HG03558 (cell line): ENCODE data around the gene SNX4.
A peak's percentile ranks its signal among the peaks of the same experiment; 100 is the strongest.
"Not testable (repeated sequence)": the region's sequence is repeated elsewhere in the genome, so short reads cannot be mapped to it uniquely, and the experiment has no call there.

Experiments
- ATAC-seq: cut with Tn5 transposase; IDR thresholded peaks from one replicate; pipeline ENCODE4 v1.9.1; 2021; ENCODE audit warnings: moderate number of reproducible peaks; ENCODE audit not compliant: unreplicated experiment; ENCODE audit errors: extremely low read depth

Gene SNX4

DNA sequence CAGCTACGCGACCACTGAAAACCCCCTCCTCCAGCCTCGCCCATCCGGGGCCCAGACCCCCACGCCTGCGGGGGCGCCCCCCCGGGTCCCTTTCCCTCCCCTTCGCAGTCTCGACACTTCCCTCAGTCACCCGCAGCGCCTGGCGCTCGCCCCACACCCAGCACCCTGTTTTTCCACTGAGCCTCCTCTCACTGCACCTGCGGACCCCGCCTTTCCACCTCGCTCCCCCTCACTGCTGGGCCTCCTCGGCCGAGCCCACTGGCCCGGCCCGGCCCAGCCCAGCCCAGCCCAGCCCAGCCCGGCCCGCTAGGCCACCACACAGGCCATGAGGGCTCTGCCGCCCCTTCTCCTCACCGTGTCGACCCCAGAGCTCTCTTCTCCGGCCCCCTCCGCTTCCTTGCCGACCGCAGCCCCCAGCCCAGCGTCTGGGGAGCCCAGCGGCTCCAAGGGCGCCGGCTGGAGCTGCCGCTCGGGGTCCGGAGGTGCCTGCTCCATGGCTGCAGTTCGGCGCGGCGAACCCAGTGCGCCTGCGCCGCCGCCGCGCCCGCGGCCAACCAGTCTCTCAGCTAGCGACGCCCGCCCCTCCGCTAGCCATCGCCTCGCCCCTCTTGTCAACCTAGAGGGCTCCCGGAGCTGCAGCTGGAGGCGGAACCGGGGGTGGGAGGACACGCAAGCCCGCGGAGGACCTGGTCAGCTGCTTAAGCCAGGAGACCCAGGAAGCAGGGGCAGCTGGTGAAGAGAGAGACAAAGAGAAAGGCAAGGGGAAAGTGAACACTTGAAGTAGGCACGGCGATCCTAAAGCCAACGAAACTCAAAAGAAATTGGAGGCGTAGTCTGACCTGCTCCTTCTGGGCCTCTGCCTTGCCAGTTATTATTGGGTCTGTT, at the start of gene SNX4:
Gene SNX4, minus strand, starts transcription at position 525 of the 885 bp plus-strand sequence. Its CDS starts 30 bp downstream, at position 495.
- ATAC-seq, result peak; percentile 43

DNA sequence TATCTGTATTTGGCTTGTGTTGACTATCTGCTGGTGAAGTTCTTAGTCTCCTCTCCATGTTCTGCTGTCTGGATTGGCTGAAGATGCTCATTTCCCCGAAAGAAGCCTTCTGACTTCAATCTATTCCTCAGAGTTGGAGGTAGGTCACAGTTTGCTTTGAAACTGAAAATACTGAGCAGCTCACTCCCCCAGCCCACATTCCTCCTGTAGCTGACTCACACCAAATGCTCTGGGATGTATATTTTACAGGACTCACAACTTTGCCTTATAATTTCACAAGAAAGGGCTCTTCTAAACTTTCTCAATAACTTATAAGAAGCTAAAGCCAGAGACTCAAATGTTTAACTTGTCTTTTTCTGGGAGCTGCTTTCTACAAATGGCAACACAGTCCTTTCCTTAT, 36.3 kb upstream of the SNX4 start:
- ATAC-seq, result no peak

DNA sequence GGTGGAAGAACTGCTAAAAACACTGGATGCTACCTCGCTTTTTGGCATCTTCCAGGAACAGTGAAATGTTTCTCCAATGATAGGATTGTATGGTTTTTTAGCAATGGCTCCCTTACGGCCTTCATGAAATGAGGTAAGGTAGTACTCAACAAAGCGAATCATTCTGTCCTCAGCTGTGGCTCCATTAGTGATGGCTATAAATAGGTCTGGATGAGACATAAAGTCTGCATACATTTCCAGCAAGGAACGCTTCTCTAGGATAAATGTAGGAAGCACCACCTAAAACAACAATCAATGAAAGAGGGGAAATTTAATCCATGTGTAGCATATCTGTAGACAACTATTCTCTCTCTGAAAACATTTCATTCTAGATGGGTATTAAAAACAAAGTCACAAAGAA, 32.4 kb upstream of the SNX4 start:
- ATAC-seq, result no peak

DNA sequence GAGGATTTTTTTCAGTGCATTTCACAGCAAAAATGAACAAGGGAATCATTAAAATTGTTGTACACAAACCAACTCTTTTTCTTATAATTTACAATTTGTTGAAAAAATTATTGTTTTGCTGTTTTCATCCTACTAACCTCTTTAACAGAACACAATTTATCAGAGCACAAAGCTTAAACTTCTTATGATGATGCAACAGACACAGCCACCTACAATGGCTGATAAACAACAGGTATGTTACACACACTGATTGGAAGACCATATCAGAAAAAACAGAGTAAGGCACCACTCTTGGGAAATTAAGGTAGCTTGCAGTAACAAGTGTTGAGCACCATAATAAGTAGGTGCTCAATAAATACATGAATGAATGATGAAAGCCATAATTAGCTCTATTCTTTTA, 8.9 kb upstream of the SNX4 start:
- no peak for ATAC-seq

DNA sequence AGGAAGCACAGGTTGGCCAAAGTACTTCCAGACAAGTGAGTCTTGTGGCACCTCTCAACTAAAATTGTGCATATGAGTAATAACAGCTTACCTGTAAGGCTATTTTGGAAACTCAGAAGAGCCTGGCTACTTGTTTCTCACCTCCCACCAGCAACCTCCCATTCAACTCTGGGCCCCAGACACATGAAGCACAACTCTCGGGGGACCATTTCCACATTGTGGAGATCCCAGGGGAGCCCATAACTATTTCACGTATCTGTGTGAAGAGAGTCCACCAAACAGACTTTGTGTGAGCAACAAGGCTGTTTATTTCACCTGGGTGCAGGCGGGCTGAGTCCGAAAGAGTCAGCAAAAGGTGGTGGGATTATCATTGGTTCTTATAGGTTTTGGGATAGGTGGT, 5.2 kb upstream of the SNX4 start:
- no peak for ATAC-seq

DNA sequence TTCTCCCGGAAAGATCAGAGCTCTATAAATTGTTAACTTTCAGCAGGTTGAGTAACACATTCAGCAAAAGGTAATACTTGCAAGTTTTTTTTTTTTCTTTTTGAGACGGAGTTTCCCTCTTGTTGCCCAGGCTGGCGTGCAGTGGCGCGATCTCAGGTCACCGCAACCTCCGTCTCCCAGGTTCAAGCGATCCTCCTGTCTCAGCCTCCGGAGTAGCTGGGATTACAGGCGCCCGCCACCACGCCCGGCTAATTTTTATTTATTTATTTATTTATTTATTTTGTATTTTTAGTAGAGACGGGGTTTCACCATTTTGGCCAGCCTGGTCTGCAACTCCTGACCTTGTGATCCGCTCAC, 539 bp upstream of the SNX4 start:
- not testable (repeated sequence) for ATAC-seq

DNA sequence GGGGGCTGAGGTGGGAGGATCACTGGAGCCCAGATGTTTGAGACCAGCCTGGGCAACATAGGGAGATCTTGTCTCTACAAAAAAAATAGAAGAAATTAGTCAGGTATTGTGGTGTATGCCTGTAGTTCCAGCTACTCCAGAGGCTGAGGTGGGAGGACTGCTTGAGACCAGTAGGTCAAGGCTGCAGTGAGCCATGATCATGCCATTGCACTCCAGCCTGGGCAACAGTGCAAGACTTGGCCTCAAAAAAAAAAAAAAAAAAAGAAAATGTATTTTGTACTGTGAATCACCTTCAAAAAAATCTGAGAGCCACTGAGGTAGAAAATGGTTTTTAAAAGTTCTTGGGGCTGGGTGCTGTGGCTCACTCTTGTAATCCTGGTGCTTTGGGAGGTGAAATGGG, 4.6 kb downstream of the SNX4 start:
- ATAC-seq, result no peak

DNA sequence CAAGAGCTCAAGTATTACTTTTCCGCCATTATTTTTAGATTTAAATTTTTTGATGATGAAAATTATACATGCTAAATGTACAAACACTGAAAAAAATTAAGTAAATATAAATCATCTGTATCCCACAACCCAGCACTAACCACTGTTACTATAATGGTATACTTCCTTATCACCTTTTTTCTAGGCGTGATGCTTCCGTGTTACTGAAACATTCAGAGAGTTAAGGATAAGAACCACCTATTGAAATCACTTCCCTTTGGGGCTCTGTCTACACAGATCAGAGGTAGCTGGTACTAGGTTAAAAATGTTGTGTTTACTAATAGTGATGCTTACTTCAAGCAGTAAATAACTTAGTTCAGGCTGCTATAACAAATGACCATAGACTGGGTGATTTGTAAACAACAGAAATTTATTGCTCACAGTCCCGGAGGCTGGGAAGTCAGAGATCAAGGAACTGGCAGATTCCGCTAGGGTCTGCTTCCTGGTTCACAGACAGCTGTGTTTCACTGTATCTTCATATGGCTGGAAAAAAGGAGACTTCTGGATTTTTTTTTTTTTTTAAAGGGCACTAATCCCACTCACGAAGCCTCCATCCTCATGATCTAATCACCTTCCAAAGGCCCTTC, 6.4 kb downstream of the SNX4 start:
- no peak for ATAC-seq

DNA sequence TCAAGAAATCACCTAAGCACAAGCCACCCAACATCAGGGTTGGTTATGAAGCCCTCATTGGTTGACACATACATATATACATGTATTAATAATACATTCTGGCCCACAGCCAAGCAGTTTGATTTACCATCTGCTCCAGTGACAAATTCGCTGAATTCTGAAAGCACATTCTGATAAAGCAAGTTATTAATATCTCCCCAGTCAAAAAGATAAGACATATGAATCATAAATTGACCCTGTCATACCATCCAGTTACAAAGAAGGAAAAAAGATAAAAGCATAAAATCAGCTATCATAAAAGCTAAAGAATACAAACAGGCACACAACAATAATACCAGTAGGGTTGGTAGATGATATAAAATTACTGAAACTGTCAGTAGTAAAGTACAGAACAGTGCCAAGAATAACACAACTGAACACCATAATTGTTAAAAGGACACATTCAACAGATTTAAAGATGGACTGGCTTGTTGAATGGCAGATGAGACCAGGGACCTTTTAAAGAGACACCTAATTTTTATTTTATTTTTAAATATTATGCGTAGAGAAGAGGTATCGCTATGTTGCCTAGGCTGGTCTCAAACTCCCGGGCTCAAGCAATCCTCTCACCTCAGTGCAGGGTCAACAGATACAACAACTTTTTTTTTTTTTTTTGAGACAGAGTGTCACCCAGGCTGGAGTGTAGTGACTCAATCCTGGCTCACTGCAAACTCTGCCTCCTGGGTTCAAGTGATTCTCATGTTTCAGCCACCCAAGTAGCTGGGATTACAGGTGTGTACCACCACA, 7.7 kb downstream of the SNX4 start:
- no peak for ATAC-seq

DNA sequence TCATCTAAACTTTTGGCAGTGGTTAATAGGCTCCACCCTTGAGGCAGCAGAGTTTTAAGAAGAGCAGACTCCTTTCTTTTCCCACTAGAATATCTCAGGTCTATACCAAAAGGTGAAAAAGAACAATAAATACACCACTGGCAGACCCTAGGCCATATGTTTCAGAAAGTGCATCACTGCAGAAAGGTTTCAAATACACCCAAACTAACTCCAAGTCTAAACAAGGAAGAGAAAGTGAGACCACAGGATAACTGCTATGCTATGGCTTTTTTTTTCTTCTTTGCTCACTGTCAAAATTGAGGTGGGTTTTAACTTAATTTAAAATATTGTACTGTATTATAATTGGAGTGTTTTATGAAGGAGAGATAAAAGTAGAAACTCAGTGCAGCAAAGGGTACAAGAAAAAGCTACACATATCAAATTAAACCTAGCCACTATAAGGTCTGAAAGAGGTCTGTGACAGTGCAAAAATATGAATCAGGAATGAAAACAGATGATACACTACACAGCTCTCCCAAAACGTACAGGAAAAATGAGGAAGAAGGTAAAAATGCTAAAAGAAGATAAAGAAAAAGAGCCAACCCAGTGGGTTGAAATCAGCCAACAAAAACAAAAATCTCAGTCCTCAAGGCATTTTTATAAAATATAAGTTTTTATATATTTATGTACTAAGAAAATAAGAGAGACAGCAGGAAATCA, 8.4 kb downstream of the SNX4 start:
- no peak for ATAC-seq

DNA sequence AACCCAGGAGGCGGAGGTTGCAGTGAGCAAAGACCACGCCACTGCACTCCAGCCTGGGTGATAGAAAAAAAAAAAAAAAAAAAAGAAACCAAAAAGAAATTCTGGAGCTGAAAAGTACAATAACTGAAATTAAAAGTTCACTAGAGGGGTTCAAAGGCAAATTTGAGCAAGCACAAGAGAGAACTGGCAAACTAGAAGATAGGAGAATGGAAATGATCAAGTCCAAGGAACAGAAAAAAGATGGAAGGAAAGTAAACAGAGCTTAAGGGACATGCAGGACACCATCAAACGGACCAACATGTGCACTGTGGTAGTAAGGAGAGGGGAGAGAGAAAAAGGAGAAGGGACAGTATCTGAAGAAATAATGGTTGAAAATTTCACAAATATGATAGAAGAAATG, 12.9 kb downstream of the SNX4 start:
- ATAC-seq, result no peak

DNA sequence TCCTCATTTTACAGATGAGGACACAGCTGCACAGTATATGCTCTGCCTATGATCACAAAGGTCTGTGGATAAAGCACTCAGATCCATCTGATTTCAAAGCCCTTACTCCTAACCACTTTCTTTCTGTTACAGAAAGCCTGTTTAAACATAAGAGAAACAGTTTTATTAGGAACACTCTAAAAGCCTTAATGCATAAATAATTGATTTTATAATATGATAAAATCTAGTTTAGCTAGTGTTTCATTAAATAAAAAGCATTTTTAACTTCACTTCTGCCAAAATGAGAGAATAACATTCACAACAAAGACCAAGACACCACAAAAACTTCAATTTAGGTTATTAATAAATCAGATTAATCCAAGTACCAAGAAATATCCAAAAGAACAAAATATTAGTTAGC, 21.4 kb downstream of the SNX4 start:
- ATAC-seq, result no peak

DNA sequence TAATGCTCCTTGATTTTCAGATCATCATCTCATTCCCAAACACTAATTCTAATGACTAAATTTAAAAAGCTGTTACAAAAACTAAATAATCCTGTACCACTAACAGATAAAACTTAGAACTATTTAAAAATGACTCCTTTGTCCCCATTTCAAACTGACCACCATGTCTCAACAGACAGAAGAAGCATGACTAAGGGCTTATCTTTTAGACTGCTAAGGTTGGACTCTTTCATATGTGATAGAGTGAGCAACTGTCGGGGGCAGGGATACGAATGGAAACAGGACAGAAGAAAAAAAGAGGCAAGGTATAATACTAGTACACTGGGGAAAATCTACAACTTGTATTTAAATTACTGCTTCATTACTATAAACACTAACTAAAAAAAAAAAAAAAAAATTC, 23.3 kb downstream of the SNX4 start:
- ATAC-seq, result no peak

DNA sequence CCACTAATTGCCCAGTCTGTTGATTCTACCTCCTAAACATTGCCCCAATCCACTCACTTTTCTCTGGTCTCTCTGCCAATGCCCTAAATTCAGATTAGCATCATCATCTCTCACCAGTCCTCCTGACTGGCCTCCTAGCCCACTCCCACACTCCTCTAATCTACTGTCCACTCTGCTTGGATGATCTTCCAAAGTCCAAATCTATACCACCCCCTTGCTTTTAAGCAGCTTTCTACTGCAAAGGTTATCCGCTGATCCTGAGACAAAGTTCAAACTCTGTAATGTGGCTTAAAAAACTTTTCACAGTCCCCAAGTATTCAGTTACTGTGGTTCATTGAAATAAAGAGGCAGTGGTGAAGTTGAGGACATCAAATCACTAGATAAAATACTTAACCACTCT, 37.6 kb downstream of the SNX4 start:
- ATAC-seq, result no peak

DNA sequence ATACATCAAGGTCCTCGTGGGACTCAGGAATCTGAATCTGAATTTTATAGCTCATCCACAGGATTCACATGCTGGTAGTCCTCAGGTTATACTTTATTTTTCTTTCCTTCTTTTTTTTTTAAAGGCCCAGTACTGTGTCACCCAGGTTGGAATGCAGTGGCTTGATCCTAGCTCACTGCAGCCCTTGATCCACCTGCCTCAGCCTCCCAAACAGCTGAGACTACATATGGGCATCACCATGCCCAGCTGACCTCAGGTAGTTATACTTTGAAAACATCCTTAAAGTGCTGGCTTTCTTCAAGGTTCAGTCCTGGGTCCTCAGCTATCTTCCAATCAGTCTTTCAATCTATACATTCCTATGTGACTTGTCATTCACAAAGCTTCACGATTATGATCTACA, 38.2 kb downstream of the SNX4 start:
- ATAC-seq, result no peak

DNA sequence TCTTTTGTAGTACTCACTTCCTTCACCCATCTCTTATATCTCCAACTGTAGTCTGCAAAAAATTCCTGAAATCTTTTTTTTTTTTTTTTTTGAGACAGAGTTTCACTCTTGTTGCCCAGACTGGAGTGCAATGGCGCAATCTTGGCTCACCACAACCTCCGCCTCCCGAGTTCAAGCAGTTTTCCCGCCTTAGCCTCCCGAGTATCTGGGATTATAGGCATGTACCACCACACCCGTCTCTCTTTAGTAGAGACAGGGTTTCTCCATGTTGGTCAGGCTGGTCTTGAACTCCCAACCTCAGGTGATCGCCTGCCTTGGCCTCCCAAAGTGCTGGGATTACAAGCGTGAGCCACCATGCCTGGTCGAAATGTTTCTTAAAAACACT, 38.6 kb downstream of the SNX4 start:
- ATAC-seq, result not testable (repeated sequence)

DNA sequence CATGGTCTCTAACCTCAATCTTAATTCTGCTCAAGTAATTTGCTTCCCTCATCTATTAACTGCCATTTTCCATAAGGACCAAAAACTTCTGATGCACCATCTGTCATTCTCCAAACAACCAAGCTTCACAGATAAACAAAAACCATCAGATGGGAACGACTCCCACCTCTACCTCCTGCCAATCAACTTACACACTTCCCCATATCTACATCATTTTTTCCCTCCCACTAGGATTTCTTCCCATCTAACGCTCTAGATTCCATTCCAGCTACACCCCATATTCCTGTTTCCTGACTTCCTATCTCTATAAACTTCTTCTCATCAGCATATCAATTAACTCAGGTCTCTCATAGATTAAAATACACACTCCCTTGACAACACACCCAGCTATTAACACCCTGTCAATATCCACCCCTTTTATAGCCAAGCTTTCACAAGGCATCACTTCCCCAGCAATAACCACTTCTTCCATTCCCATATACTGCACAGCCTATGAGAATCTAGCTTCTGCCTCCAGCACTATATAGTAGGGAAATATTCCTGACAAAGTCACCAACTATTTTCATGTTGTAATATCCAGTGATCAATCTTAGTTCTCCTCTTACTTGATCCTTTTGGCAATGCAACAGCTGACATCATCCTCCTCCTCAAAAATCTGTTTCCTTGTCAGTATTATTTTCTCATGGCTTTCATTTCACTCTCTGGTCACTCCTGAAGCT, 39.2 kb downstream of the SNX4 start:
- ATAC-seq, result no peak

DNA sequence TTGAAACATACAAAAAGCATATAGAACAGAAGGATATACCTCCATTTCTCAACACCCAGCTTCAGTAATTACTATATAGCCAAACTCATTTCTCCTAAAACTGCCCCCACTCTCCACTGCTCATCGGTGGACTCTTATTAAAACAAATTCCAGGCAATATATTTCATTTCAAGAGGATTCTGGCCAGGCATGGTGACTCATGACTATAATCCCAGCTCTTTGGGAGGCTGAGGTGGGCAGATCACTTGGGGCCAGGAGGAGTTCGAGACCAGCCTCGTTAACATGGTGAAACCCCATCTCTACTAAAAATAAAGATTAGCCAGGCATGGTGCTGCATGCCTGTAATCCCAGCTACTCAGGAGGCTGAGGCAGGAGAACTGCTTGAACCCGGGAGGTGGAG, 40.9 kb downstream of the SNX4 start:
- ATAC-seq, result no peak

DNA sequence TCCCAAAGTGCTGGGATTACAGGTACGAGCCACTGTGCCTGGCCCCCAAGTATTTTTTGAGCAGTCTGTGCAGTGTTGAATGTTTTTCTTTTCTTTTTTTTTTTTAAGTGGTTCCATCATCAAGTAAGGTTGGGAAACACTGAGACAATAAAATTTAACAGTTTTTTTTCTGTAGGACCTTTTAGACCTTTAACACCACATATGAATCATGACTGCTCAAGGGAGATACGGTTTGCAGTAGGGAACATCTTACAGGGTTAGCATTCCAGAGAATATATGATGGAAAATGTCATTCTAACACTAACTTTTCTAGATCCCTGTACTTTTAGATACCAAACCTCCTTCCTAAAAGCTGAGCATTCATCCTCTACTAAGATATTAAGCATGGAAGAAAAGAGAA, 41.7 kb downstream of the SNX4 start:
- ATAC-seq, result no peak

DNA sequence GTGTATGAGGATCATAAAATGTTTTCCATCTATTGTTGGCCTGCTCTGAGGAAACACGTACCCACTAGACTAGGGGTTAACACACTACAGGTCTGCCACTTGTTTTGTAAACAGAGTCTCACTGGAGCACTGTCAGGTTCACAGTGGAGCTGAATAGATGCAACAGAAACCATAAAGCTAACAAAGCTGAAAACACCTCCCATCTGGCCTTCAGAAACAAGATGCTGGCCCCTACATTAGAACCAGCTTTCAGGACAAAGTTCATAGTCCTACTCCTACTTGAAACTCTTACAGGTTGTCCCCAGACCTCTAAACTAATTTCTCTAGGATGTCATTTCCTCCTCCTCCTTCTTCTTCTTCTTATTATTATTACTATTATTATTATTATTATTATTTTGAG, 42.3 kb downstream of the SNX4 start:
- no peak for ATAC-seq
